GM18520 (cell line): ENCODE measurements around the gene PEX12.
"Not testable (repeated sequence)": the region's sequence is repeated elsewhere in the genome, so short reads cannot be mapped to it uniquely, and the experiment has no call there.

Experiments used
- ATAC-seq: cut with Tn5 transposase; IDR thresholded peaks from one replicate; pipeline ENCODE4 v1.9.1; 2021; ENCODE audit not compliant: unreplicated experiment

The PEX12 gene

DNA sequence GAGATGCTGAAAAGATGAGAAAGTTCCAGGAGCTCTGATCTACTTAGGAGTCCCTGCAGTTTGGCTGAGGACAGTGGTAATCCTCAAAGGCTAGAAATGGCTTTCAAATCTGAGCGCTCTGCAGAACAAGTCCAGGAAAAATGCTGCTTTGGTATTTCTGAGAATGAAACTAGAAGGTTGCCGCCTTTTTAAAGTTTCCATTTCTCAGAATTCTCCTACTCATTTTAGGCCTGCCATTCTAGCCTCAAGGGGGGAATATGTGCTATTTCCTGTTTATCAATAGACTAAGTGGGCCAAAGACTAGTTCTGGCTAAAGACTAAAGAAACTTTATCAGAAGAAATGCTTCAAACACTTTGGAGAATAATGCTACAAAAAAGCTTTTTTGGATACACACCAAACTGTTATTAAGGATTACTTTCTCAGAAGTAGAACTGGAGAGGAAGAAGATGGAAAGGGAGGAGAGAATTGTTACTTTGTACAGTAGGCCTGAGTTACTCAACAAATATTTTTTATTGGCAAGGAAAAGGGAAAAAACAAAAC is 40.7 kb downstream of the PEX12 start, which contains the start of gene SLFN12L:
TSS of gene SLFN12L (minus strand) at position 78 of the 541 bp plus-strand sequence. CDS start 15,314 bp downstream, outside the sequence.
- ATAC-seq = no peak

DNA sequence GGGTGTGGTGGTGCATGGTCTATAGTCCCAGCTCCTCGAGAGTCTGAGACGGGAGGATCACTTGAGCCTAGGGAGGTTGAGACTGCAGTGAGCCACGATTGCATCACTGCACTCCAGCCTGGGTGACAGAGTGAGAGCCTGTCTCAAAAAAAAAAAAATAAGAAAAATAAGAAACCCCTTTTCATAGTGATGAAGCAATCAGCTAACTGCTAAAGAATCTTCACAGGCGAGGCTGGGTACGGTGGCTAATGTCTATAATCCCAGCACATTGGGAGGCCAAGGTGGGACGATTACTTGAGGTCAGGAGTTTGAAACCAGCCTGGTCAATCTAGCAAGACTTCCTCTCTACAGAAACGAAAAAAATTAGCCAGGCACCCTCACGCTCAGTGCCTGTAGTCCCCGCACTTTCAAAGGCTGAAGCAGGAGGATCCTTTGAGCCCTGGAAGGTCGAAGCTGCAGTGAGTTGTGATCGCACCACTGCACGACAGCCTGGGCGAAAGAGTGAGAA is 41.7 kb downstream of the PEX12 start:
- no peak for ATAC-seq

DNA sequence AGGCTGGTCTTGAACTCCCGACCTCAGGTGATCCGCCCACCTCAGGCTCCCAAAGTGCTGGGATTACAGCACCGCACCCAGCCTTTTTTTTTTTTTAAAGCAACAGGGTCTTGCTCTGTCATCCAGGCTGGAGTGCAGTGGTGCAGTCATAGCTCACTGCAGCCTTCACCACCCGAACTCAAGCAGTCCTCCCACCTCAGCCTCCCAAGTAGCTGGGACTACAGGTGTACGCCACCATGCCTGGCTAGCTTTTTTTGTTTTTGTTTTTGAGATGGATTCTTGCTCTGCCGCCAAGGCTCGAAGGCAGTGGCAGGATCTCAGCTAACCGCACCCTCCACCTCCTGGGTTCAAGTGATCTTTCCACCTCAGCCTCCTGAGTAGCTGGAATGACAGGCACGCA is 43.0 kb downstream of the PEX12 start:
- ATAC-seq = not testable (repeated sequence)

DNA sequence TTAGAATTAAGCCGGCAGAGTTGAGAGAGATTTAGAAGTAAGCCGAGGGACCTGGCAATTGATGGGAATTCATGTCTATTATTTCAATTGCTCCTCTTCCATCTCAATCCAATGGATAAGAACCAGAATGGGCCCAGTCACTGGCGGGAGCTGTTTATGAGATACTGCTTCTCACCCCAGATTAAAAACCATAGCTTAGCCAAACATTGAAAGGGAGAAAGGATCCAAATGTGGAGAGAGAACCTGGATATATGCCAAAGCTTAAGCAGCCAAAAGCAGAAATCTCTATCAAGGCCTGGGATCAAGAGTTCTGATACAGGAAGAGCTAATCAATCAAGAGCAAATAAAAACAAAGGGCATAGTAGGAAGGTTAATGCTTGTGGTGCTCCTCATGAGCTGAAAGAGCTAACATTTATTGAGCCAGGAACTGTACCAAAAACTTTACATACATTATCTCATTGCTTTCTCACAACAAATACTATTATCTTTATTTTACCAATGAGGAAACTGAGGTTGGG is 43.7 kb downstream of the PEX12 start:
- ATAC-seq = no peak

DNA sequence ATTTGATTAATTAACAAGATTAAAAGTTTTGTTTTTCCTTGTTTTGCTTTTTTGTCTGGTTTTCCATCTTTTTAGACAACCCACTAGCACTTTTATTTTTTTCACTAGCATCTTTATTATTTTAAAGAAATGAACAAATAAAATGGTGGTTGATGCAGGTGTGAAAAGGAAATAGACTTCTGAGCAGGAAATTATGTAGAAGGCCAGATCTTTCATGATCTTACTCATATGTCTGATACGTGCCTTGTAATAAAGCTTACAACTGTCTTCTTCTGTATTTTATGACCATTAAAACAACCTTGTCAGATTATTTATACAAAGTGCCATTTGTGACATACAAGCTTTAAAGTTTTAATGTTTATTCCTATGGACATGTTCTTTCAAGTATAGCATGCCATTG is 47.2 kb downstream of the PEX12 start:
- ATAC-seq = no peak

DNA sequence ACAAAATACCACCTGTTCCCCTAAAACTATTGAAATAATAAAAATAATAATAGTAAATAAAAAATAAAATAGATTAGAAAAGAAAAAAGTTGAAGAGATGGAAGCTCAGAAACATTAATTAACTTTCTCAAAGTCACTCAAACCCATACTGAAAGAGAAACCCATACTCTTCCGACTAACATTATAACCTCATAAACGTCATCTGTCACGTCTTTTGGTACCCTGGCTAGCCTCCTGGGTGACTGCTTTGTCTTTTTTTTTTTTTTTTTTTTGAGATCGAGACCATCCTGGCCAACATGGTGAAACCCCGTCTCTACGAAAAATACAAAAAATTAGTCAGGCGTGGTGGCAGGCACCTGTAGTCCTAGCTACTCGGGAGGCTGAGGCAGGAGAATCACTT is 48.5 kb downstream of the PEX12 start:
- ATAC-seq = no peak

DNA sequence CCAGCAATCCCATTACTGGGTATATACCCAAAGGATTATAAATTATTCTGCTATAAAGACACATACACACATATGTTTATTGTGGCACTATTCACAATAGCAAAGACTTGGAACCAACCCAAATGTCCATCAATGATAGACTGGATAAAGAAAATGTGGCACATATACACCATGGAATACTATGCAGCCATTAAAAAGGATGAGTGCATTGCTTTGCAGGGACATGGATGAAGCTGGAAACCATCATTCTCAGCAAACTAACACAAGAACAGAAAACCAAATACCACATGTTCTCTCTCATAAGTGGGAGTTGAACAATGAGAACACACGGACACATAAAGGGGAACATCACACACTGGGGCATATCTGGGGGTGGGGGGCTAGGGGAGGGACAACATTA is 49.0 kb downstream of the PEX12 start:
- ATAC-seq = not testable (repeated sequence)
